ENCODE measurements around the gene OPCML. TPM values are rescaled to one million over a fixed set of nuclear protein-coding genes. Genes with fewer than 3 reads are reported as not detected.

The OPCML gene
- total and polyA plus RNA-seq, 2 experiments from 2014 or later = 0.21 to 0.51 TPM

DNA sequence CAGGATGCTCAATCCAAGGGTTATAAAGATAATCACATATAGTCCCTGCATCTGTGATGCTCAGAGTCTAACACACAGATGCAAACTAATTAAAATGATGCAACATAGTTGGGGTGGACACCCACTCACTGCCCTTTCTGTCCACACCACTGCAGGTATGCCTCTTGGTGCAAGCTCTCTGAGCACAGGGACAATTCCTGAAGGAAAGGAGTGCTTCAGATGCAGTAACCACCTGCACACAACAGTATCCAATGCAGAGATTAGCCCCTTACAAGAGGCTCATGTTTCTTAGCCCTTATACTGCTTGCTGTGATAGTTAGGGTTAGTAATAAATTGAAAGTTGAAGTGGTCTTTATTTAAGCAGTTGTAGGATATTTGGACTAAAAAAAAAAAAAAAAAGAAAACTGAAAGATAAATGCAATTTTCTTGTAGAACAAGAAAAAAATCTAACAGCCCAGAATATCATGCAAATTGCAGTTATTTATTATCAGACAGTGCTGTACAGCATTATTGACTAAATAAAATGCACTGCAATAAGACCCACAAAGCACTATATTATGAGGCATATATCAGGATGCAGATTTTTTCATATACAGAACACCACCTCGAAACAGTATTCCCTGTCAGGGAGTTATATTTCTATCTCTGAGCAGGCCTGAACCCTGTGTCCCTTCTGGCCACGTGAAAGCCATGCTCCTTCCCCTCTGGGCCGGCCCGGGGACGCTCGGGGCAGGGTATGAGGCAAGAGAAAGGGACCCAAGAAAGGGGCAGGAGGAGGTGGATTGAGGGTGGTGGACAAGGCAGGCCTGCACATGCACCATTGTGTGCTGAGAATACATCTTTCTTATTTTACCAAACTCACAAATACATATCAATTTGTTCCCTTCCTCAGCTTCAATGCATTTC, 260.2 kb downstream of the OPCML start:
- H3K27ac ChIP-seq = no peak overlapping the region
- no peaks in the 10 kb centered on the region for H3K9me3 ChIP-seq (ENCODE audit: low read depth)
- DNase-seq (ENCODE audit: low read depth in 1 of 2, low spot score in 1 of 2) = no peak
- H3K4me1 ChIP-seq (ENCODE audit: low read depth) = no peaks in the 10 kb centered on the region
- no peaks in the 10 kb centered on the region for H3K27me3 ChIP-seq
- H3K4me3 ChIP-seq = no peak overlapping the region
- TF ChIP-seq, protein P1, sequence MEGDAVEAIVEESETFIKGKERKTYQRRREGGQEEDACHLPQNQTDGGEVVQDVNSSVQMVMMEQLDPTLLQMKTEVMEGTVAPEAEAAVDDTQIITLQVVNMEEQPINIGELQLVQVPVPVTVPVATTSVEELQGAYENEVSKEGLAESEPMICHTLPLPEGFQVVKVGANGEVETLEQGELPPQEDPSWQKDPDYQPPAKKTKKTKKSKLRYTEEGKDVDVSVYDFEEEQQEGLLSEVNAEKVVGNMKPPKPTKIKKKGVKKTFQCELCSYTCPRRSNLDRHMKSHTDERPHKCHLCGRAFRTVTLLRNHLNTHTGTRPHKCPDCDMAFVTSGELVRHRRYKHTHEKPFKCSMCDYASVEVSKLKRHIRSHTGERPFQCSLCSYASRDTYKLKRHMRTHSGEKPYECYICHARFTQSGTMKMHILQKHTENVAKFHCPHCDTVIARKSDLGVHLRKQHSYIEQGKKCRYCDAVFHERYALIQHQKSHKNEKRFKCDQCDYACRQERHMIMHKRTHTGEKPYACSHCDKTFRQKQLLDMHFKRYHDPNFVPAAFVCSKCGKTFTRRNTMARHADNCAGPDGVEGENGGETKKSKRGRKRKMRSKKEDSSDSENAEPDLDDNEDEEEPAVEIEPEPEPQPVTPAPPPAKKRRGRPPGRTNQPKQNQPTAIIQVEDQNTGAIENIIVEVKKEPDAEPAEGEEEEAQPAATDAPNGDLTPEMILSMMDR (IDR thresholded peaks at IDR 0.05; ENCODE audit: low read depth, low read length) = no peak
- H3K36me3 ChIP-seq = no peaks in the 10 kb centered on the region

- Histone ChIP-seq H3K36me3 (no peaks in the 10 kb centered on the region), H3K4me3 (no peak overlapping the region), H3K9me3 (ENCODE audit: low read depth) (no peaks in the 10 kb centered on the region), H3K4me1 (ENCODE audit: low read depth) (no peaks in the 10 kb centered on the region), H3K27ac (no peak overlapping the region), H3K27me3 (no peaks in the 10 kb centered on the region)
- no peak for DNase-seq (ENCODE audit: low read depth in 1 of 2, low spot score in 1 of 2)
- TF ChIP-seq, protein P1 (IDR thresholded peaks at IDR 0.05; ENCODE audit: low read depth, low read length) = no peak
Measured at GRCh38 chr11:133271206-133271605, 261.1 kb downstream of the OPCML start.

GRCh38 chr11:133269267-133269666, 263.0 kb downstream of the OPCML start:
- no peak for DNase-seq (ENCODE audit: low read depth in 1 of 2, low spot score in 1 of 2)
- TF ChIP-seq, protein P1 (IDR thresholded peaks at IDR 0.05; ENCODE audit: low read depth, low read length) = no peak
- Histone ChIP-seq H3K4me3 (no peak overlapping the region), H3K36me3 (no peaks in the 10 kb centered on the region), H3K27me3 (no peaks in the 10 kb centered on the region), H3K27ac (no peak overlapping the region), H3K4me1 (ENCODE audit: low read depth) (no peaks in the 10 kb centered on the region), H3K9me3 (ENCODE audit: low read depth) (no peaks in the 10 kb centered on the region)

DNA sequence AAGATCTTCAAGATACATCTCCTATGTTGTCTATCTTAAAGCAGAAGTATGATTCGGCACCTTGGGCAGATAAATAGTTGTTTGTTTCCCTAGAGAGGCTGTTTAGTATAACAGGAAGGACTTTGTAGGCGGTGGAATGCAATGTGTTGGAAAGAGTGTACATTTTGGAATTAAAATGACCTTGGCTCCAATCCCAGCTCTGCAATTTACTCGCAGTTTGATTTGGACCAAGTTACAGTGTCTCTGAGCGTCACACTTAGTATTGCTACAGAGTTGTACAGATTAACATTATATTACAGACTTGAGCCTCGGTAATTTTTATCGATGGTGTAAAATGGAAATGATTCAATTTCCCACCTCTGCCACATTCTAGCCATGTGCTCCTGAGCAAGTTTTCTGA, 265.3 kb downstream of the OPCML start:
- H3K27me3 ChIP-seq = no peaks in the 10 kb centered on the region
- H3K27ac ChIP-seq = no peak overlapping the region
- no peaks in the 10 kb centered on the region for H3K9me3 ChIP-seq (ENCODE audit: low read depth)
- H3K36me3 ChIP-seq = no peaks in the 10 kb centered on the region
- H3K4me1 ChIP-seq (ENCODE audit: low read depth) = no peaks in the 10 kb centered on the region
- TF ChIP-seq, protein P1 (IDR thresholded peaks at IDR 0.05; ENCODE audit: low read depth, low read length) = no peak
- H3K4me3 ChIP-seq = no peak overlapping the region
- no peak for DNase-seq (ENCODE audit: low read depth in 1 of 2, low spot score in 1 of 2)

DNA sequence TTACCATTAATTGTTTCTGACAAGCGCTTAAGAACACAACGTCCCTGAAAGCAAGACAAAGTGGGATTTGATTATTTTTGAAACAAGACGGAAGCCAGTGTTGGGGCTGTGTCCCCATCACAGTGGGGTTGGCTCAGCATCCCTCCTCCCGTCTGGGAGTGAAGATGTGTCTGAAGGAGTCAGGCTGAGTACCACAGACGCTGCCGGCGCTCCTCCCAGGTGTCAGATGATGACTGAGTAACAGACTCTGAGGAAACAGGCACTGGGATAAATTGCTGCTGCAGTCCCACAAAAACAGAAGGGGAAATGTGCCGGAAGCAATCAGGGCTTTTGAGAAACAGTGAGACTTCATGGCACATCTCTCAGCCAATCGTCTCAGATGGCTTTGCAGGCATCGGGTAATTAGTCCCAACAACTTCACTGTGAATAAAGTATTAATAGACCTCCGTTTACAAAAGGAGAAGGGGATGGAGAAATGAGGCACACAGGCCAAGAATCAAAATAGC, 266.7 kb downstream of the OPCML start:
- Histone ChIP-seq H3K27ac (no peak overlapping the region), H3K36me3 (no peaks in the 10 kb centered on the region), H3K9me3 (ENCODE audit: low read depth) (no peaks in the 10 kb centered on the region), H3K4me1 (ENCODE audit: low read depth) (no peaks in the 10 kb centered on the region), H3K27me3 (no peaks in the 10 kb centered on the region), H3K4me3 (no peak overlapping the region)
- TF ChIP-seq, protein P1 (IDR thresholded peaks at IDR 0.05; ENCODE audit: low read depth, low read length) = no peak
- no peak for DNase-seq (ENCODE audit: low read depth in 1 of 2, low spot score in 1 of 2)

All from cardiac muscle cell (in vitro differentiated cells and primary cell).